ENCODE data around the gene B9D2.

Gene B9D2

GRCh38 chr19:41397086-41398049 lies 33.4 kb upstream of the B9D2 start, which contains the start of the genes BCKDHA and EXOSC5 (continued):
- TF ChIP-seq ZNF18 (tag by site-specific recombination; IDR thresholded peaks at IDR 0.05) (no peak), ZNF324 (tag by site-specific recombination; IDR thresholded peaks at IDR 0.05) (peak; percentile 82; the same call in 1 of the 2 replicates), KLF8 (tag by site-specific recombination; IDR thresholded peaks at IDR 0.05) (peak; percentile 84), ZNF561 (tag by site-specific recombination; IDR thresholded peaks at IDR 0.05; ENCODE audit: borderline replicate concordance) (peak; percentile 59; the same call in 1 of the 2 replicates), ZNF292 (tag by site-specific recombination; IDR thresholded peaks at IDR 0.05; ENCODE audit: borderline replicate concordance, low read depth) (no peak), ZBTB20 (tag by site-specific recombination; IDR thresholded peaks at IDR 0.05) (no peak), ZNF354C (tag by site-specific recombination; IDR thresholded peaks at IDR 0.05; ENCODE audit: borderline replicate concordance, low read depth) (no peak), HOXD13 (CRISPR knock-in tag; IDR thresholded peaks at IDR 0.05; ENCODE audit: borderline replicate concordance) (no peak), ZNF560 (tag by site-specific recombination; IDR thresholded peaks at IDR 0.05; ENCODE audit: borderline replicate concordance) (no peak), ZNF114 (tag by site-specific recombination; IDR thresholded peaks at IDR 0.05) (no peak), ZNF660 (tag by site-specific recombination; IDR thresholded peaks at IDR 0.05) (peak; percentile 96), ZNF692 (tag by site-specific recombination; IDR thresholded peaks at IDR 0.05) (peak; percentile 72), SETDB1 (IDR thresholded peaks at IDR 0.05; ENCODE audit: insufficient read length, low read length) (no peak), KLF9 (tag by site-specific recombination; IDR thresholded peaks at IDR 0.05; ENCODE audit: low read depth) (peak; percentile 56), MYNN (tag by site-specific recombination; IDR thresholded peaks at IDR 0.05; ENCODE audit: borderline replicate concordance) (no peak), AEBP2 (tag by site-specific recombination; IDR thresholded peaks at IDR 0.05; ENCODE audit: borderline replicate concordance) (no peak), ZNF121 (tag by site-specific recombination; IDR thresholded peaks at IDR 0.05) (no peak), PATZ1 (tag by site-specific recombination; IDR thresholded peaks at IDR 0.05) (peak; percentile 83), ZNF473 (tag by site-specific recombination; IDR thresholded peaks at IDR 0.05) (no peak), ZFHX2 (tag by site-specific recombination; conservative IDR thresholded peaks at IDR 0.05) (peak; percentile 53), ZNF394 (tag by site-specific recombination; IDR thresholded peaks at IDR 0.05; ENCODE audit: borderline replicate concordance) (no peak; the same call in 1 of the 2 replicates)
- TF ChIP-seq, protein P1, sequence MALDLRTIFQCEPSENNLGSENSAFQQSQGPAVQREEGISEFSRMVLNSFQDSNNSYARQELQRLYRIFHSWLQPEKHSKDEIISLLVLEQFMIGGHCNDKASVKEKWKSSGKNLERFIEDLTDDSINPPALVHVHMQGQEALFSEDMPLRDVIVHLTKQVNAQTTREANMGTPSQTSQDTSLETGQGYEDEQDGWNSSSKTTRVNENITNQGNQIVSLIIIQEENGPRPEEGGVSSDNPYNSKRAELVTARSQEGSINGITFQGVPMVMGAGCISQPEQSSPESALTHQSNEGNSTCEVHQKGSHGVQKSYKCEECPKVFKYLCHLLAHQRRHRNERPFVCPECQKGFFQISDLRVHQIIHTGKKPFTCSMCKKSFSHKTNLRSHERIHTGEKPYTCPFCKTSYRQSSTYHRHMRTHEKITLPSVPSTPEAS (tag by site-specific recombination; IDR thresholded peaks at IDR 0.05), result no peak
- TF ChIP-seq, protein P2, sequence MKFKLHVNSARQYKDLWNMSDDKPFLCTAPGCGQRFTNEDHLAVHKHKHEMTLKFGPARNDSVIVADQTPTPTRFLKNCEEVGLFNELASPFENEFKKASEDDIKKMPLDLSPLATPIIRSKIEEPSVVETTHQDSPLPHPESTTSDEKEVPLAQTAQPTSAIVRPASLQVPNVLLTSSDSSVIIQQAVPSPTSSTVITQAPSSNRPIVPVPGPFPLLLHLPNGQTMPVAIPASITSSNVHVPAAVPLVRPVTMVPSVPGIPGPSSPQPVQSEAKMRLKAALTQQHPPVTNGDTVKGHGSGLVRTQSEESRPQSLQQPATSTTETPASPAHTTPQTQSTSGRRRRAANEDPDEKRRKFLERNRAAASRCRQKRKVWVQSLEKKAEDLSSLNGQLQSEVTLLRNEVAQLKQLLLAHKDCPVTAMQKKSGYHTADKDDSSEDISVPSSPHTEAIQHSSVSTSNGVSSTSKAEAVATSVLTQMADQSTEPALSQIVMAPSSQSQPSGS (tag by site-specific recombination; IDR thresholded peaks at IDR 0.05; ENCODE audit: low read depth), result no peak
- TF ChIP-seq, protein P3, sequence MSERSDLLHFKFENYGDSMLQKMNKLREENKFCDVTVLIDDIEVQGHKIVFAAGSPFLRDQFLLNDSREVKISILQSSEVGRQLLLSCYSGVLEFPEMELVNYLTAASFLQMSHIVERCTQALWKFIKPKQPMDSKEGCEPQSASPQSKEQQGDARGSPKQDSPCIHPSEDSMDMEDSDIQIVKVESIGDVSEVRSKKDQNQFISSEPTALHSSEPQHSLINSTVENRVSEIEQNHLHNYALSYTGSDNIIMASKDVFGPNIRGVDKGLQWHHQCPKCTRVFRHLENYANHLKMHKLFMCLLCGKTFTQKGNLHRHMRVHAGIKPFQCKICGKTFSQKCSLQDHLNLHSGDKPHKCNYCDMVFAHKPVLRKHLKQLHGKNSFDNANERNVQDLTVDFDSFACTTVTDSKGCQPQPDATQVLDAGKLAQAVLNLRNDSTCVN (tag by site-specific recombination; optimal IDR thresholded peaks at IDR 0.05), result peak; percentile 74
